PC-3 (cell line): Measurements from ENCODE around the gene ZDHHC7.

ENCODE experiments used
- EZH2 ChIP-seq: fragments of 300-600 bp; sonication (generic); IDR thresholded peaks from one replicate; pipeline ENCODE4 v1.6.1; 2017; ENCODE audit warnings: antibody characterized with exemption, mild to moderate bottlenecking, low read length; ENCODE audit not compliant: unreplicated experiment
- EZH2phosphoT487 ChIP-seq: fragments of 300-600 bp; sonication (generic); IDR thresholded peaks from 2 replicates; pipeline ENCODE4 v1.6.1; 2018; ENCODE audit warnings: mild to moderate bottlenecking, antibody characterized with exemption, low read length, borderline replicate concordance
- TF ChIP-seq, protein P1 (sequence below): fragments of 300-600 bp; sonication (generic); conservative IDR thresholded peaks from 2 replicates; pipeline ENCODE4 v1.5.1; 2017; ENCODE audit warnings: antibody characterized with exemption, low read depth, mild to moderate bottlenecking, low read length

DNA sequence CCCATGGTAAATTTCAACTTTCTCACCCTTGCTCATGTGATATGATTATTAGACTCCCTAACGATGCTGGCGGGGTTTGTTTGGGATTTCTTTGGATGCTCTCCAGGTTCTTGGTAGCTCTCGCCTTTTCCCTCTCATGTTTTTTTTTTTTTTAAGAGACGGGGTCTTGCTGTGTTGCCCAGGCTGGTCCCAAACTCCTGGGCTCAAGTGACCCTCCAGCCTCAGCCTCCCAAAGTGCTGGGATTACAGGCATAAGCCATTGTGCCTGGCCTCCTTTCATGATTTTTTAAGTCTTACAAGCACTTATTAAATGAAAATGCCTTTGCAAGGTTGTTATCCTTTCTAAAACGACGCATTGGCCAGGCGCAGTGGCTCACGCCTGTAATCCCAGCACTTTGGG lies 40.3 kb upstream of the ZDHHC7 start:
- TF ChIP-seq, protein P1, sequence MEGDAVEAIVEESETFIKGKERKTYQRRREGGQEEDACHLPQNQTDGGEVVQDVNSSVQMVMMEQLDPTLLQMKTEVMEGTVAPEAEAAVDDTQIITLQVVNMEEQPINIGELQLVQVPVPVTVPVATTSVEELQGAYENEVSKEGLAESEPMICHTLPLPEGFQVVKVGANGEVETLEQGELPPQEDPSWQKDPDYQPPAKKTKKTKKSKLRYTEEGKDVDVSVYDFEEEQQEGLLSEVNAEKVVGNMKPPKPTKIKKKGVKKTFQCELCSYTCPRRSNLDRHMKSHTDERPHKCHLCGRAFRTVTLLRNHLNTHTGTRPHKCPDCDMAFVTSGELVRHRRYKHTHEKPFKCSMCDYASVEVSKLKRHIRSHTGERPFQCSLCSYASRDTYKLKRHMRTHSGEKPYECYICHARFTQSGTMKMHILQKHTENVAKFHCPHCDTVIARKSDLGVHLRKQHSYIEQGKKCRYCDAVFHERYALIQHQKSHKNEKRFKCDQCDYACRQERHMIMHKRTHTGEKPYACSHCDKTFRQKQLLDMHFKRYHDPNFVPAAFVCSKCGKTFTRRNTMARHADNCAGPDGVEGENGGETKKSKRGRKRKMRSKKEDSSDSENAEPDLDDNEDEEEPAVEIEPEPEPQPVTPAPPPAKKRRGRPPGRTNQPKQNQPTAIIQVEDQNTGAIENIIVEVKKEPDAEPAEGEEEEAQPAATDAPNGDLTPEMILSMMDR: no peak
- TF ChIP-seq EZH2phosphoT487: no peak
- no peak for TF ChIP-seq EZH2
